Stimulated activated CD8-positive, alpha-beta memory T cell treated with anti-CD3 and anti-CD28 coated beads, Interleukin-7, amount 100 ng/mL, for 1 hour (primary cell): Measurements from ENCODE around the gene STAMBPL1.

Experiments used
- DNase-seq, 2 donors: peaks; one replicate each; pipeline ENCODE4 v3.0.0-alpha.2; 2020; ENCODE audit warnings: low read depth in 2 of 2

The STAMBPL1 gene

GRCh38 chr10:88893611-88894010 is 13.6 kb downstream of the STAMBPL1 start:
- no peak for DNase-seq

DNA sequence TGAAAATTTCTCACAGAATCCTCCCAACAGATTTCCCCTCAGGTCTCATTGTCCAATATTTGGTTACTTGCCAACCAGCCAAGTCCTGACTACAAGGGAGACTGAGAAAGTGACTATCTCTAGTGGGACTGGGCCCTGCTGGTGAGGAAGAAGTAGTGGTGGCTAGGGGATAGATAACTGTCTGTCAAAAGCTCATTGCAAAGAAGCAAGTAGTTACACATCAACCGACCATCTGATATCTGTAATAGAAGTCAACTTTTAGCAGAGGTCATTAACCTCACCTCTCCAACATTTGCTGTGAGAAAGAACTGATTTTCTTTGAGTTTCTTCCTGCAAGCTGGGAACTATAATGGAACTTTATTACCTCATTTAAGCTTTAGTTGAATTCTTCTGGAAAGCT is 15.2 kb downstream of the STAMBPL1 start:
- DNase-seq, result no peak

DNA sequence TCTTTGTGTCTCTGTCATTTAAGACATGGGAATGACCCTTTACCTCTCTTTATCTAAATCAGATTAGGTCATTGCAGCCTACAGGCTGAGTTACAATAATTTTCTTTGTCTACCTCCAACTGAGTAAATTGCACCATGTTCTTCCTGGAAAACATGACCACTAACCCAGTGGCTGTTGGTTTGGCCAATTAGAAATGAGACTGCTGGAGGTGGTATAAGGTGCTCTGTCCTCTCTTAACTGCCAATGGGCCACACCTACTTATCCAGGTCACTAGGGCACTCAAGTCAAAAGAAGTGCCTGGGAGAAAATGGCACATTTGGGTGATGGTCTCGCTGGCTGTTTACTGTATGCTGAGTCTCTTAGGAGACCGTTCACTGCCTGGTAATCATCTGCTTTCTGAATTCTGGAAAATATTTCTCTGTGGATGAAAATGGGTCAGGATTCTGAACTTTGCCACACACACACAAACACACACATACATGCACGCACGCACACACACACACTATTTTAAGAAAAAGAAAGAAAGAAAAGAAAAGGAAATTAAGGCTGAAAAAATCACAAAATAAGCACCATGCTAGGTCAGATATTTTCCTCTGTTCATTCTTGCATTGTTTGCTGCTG is 16.4 kb downstream of the STAMBPL1 start:
- no peak for DNase-seq

GRCh38 chr10:88896994-88897853 is 17.2 kb downstream of the STAMBPL1 start:
- DNase-seq, result no peak

- DNase-seq, result no peak
Observed at GRCh38 chr10:88898727-88899126, 18.7 kb downstream of the STAMBPL1 start.

DNA sequence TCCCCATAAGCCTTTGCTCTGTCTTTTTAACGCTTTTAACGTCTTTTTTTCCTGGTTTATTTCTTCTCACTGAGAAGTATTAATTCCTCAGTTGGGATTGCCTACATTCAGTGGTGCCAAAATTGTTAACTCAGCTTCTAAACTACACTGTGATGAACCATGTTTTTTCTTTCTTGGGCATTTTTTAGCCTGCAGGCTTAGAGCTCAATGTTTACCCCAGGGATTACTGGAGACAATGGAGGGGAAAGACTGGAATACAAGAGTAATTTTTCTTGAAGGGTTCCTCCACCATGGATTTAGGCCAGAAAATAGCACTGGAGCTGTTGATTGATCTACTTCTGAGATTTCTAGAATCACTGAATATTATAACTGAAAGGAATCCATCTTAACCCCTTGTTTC is 19.8 kb downstream of the STAMBPL1 start:
- DNase-seq, result no peak

GRCh38 chr10:88901206-88901983 is 21.4 kb downstream of the STAMBPL1 start:
- no peak for DNase-seq

- no peak for DNase-seq
Observed at GRCh38 chr10:88901984-88902789, 22.1 kb downstream of the STAMBPL1 start.

DNA sequence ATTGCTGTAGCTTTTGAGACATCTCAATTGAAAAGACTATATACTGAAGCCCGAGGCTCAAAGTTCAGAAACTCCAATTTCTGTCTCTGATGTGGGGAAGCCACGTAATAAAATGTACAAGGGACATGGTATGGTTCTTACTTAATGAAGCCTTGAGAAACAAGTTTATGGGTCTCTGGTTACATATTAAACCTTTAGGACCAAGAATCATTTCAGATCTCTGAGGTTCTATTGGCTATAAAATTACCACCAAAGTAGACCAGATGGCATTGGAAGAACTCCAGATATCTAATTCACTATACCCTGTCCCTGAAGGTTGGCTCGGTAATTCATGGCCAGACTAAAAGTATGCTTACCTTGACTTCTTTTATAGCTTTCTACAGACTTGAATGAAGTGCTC is 23.7 kb downstream of the STAMBPL1 start:
- no peak for DNase-seq

DNA sequence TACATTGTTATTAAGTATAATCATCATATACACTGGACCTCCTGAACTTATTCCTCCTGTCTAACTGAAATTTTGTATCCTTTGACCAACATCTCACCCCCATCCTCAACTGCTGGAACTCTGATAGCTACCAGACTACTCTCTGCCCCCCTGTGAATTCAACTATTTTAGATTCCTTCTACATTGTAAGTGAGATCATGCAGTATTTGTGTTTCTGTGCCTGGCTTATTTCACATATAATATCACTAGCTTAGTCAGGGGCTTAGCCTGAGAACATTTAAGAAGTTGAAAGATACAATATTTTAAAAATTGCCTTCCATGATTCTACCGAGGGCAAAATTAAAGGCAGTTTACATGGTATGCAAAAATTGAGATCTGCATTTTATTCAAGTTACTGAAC is 26.9 kb downstream of the STAMBPL1 start:
- DNase-seq, result no peak

DNA sequence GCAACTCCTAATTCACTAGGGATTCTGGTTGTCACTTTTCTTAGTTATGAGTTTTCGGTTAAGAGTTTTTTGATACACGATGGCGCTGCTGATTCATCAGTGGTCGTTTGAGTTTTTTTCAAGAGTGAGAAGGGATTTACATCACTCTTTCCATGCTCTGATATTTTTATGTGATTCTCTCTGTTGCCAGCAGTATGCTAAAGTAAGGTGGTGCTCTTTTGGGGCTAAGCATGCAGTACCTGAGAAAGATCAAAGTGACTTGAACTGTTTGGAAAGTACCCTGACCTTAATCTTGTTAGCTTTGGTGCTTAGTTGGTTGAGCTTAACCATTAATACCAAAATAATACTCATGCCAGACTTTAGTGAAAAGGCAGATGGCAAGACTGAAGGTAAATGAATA is 28.1 kb downstream of the STAMBPL1 start:
- DNase-seq, result no peak

DNA sequence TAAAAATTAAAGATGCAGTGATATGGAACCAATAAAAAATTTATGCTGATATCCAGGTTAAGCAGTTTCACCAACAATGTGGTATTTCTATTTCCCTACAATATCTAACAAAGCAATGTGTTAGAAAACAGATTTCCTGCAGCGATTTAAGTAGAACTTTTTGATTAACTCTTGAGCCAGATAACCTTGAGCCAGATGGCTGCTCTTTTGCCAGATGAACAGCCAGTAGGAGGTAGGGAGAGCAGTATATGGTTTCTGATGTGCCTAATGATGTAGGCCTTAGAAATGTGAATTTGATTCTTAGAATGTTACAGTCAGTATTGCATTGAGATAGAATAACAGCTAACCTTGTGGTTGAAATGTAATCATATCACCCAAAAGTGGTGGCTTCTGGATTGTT is 31.1 kb downstream of the STAMBPL1 start:
- no peak for DNase-seq

GRCh38 chr10:88911851-88912250 is 31.8 kb downstream of the STAMBPL1 start:
- DNase-seq, result no peak

GRCh38 chr10:88913127-88913526 is 33.1 kb downstream of the STAMBPL1 start:
- no peak for DNase-seq

GRCh38 chr10:88913788-88914187 is 33.7 kb downstream of the STAMBPL1 start:
- DNase-seq, result no peak

DNA sequence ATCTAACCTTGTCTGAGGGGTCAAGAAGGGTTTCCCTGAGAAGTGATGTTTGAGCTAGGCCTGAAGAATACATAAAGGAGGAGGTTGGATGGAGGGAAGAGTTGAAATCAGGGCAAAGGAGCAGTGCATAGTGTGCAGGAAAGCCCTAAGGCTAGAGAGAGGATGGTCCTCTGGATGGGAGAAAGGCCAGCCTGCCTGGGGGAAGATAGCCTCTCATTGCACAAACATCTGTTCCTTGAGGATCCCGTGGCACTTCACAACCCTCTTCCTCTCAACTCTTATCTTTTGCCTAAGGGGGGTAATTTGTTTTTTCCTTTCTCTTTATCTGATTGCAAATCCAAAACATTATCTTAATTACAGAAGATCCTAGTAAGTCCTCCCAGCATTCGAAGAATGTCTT is 35.7 kb downstream of the STAMBPL1 start:
- DNase-seq, result no peak

DNA sequence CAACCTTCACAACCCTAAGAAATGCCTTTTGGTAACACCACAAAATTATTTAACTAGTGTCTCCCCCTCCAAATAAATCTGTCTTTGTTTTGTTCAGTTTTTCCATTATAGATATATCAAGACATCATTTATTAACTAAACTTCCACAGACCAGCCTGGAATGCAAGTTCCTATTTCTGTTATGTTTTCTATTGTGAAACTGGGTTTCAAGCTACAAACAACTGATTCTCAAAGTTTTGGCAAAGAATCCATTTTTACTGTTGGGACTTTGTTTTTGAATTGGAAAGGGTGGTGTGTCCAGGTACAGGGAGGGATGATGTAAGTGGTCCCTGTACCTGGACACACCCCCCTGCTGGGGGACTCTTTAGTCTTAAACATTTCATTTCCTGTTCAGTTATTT is 36.2 kb downstream of the STAMBPL1 start:
- no peak for DNase-seq

DNA sequence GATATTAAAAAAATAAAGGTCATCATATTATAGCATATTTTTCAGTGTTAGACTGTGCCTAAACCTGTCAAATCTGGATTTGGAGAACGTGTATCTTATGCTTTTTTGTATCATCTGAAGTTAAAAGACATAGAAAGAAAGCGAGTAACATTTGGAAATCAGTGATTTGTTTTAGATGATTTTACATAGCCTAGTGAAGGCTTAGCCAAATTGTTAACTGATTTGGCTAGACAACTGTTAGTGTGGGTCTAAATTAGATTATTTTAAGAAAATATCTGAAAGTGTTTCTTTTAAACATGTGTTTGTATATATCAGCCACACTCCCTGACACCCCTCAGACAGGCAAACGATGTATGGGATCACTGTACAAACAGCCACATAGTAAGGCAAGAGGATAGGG is 36.9 kb downstream of the STAMBPL1 start:
- DNase-seq, result no peak

- no peak for DNase-seq
Observed at GRCh38 chr10:88918191-88918905, 38.3 kb downstream of the STAMBPL1 start.

DNA sequence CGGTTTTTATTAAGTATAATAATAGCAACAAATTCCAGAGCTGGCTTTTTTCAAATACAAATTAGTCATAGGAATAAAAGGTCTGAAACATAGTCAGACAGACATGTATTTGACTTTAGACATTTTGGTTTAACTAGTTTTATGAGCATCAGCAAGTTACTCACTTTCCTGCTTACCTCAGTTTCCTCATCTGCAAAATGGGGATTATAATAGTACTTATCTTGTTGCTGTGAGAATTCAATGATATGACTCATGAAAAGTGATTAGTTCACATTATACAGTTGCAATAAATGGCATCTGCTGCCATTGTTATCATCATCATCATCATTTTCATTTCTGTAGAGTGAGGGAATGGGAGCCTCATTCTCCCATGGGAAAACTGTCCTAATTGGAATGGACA is 39.0 kb downstream of the STAMBPL1 start:
- DNase-seq, result no peak

GRCh38 chr10:88920198-88920597 is 40.2 kb downstream of the STAMBPL1 start:
- DNase-seq, result no peak
